Brain microvascular endothelial cell (primary cell): Measurements from ENCODE around the gene UBA52.

Source experiments
- DNase-seq: peaks from one replicate; pipeline ENCODE4 v3.0.0-alpha.2; 2020
- H3K27ac ChIP-seq: fragments of 250-450 bp; sonication (Bioruptor Pico); 2 replicates; pipeline ENCODE4 v1.5.1; 2020; ENCODE audit warnings: mild to moderate bottlenecking, moderate library complexity
- H3K27me3 ChIP-seq: fragments of 250-450 bp; sonication (Bioruptor Pico); replicated peaks from 2 replicates; pipeline ENCODE4 v1.5.1; 2020; ENCODE audit warnings: mild to moderate bottlenecking
- H3K36me3 ChIP-seq: fragments of 250-450 bp; sonication (Bioruptor Pico); replicated peaks from 2 replicates; pipeline ENCODE4 v1.5.1; 2020; ENCODE audit warnings: mild to moderate bottlenecking
- H3K4me3 ChIP-seq: 2 replicates; pipeline ENCODE4 v1.5.1; 2011; ENCODE audit warnings: low read depth, mild to moderate bottlenecking, control low read depth, low read length, moderate library complexity
- in situ Hi-C: cut with HindIII; loops from 2 replicates; pipeline ENCODE4 v1.10.0; 2017; ENCODE audit warnings: low sequenced_read_pairs, low pct_ligation_motif_present
- TF ChIP-seq, protein P1 (sequence below): IDR thresholded peaks from 2 replicates; pipeline ENCODE4 v1.5.1; 2011; ENCODE audit warnings: low read depth, mild to moderate bottlenecking, moderate library complexity, low read length, control low read depth, inconsistent platforms; ENCODE audit errors: missing control alignments

The UBA52 gene

DNA sequence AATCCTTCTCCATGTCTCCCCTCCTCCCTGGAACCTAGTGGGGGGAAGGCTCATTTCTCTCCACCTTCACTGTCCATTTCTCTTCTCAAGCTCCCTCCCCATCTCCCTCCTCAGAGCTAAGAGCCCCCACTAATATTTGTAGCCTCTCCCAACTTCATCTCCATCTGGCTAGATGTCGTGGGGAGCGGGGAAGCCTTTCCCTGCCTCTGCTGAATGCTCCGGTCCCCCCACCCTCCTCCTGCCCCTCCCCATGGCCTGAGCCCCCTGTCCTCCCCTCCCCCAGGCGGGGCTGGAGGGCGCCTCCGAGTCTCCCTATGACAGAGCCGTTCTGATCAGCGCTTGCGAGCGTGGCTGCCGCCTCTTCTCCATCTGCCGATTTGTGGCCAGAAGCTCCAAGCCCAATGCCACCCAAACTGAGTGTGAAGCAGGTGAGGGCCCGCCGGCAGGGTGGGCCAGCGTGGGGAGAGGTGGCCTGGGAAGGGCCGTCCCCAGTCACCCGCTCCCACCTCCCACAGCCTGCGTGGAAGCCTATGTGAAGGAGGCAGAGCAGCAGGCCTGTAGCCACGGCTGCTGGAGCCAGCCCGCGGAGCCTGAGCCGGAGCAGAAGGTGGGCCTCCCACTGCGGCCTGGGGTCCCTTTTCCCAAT is 42.1 kb downstream of the UBA52 start:
- TF ChIP-seq, protein P1, sequence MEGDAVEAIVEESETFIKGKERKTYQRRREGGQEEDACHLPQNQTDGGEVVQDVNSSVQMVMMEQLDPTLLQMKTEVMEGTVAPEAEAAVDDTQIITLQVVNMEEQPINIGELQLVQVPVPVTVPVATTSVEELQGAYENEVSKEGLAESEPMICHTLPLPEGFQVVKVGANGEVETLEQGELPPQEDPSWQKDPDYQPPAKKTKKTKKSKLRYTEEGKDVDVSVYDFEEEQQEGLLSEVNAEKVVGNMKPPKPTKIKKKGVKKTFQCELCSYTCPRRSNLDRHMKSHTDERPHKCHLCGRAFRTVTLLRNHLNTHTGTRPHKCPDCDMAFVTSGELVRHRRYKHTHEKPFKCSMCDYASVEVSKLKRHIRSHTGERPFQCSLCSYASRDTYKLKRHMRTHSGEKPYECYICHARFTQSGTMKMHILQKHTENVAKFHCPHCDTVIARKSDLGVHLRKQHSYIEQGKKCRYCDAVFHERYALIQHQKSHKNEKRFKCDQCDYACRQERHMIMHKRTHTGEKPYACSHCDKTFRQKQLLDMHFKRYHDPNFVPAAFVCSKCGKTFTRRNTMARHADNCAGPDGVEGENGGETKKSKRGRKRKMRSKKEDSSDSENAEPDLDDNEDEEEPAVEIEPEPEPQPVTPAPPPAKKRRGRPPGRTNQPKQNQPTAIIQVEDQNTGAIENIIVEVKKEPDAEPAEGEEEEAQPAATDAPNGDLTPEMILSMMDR = no peak
- in situ Hi-C loops = no loop called here

DNA sequence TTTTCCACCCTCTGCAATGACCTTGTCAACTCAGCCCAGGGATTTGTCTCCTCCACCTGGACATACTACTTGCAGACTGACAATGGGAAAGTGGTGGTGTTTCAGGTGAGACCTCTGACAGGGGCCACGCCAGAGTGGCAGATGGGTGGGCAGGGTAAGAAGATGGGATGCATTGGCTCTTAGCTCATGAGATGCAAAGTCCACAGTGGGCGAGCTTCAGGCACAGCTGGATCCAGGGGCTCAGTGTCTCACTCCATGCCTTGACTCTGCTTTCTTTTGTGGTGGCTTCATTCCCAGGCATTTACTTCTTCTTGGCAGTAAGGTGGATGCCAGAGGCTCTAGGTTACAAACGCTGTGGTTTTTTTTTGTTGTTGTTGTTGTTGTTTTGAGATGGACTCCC is 44.4 kb downstream of the UBA52 start:
- in situ Hi-C loops = no loop called here
- Histone ChIP-seq H3K36me3 (no peaks in the 10 kb centered on the region), H3K4me3 (no peak overlapping the region), H3K27me3 (peaks cover 41% of the 10 kb centered on the region), H3K27ac (no peak overlapping the region)
- TF ChIP-seq, protein P1 = no peak
- DNase-seq = no peak

More for the DNA sequence above, 42.1 kb downstream of the UBA52 start:
- H3K4me3 ChIP-seq = no peak overlapping the region
- H3K36me3 ChIP-seq = no peaks in the 10 kb centered on the region
- H3K27me3 ChIP-seq = peaks cover 64% of the 10 kb centered on the region
- DNase-seq = no peak
- H3K27ac ChIP-seq = no peak overlapping the region

DNA sequence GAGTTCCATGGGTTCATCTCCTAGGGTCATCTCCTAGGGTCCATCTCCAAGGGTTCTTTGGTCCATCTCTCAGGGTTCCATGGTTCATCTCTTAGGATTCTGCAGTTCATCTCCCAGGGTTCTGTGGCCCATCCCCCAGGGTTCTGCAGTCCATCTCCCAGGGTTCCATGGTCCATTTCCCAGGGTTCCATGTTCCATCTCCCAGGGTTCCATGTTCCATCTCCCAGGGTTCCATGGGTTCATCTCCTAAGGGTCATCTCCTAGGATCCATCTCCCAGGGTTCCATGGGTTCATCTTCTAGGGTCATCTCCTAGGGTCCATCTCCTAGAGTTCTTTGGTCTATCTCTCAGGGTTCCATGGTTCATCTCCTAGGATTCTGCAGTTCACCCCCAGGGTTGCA is 45.9 kb downstream of the UBA52 start:
- in situ Hi-C loops = no loop called here
- Histone ChIP-seq H3K36me3 (no peaks in the 10 kb centered on the region), H3K27ac (no peak overlapping the region), H3K4me3 (no peak overlapping the region), H3K27me3 (peaks cover 27% of the 10 kb centered on the region)
- no peak for DNase-seq
- TF ChIP-seq, protein P1 = no peak

DNA sequence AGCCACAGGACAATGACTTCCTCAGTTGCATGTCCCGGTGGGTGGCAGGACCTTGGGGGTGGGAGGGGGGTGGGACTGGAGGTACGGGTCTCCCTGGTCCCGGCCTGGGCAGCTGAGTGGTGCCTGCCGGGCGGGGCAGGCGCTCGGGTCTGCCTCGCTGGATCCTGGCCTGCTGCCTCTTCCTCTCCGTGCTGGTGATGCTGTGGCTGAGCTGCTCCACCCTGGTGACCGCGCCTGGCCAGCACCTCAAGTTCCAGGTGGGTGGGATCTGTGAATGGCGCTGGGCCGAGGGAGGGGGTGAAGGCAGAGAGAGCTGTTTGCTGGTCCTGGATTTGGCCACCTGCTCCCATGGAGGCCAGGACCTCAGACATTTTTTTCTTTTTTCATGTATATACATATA is 46.6 kb downstream of the UBA52 start:
- TF ChIP-seq, protein P1 = no peak
- Histone ChIP-seq H3K4me3 (no peak overlapping the region), H3K36me3 (no peaks in the 10 kb centered on the region), H3K27me3 (peaks cover 21% of the 10 kb centered on the region), H3K27ac (no peak overlapping the region)
- in situ Hi-C loops = no loop called here
- no peak for DNase-seq

DNA sequence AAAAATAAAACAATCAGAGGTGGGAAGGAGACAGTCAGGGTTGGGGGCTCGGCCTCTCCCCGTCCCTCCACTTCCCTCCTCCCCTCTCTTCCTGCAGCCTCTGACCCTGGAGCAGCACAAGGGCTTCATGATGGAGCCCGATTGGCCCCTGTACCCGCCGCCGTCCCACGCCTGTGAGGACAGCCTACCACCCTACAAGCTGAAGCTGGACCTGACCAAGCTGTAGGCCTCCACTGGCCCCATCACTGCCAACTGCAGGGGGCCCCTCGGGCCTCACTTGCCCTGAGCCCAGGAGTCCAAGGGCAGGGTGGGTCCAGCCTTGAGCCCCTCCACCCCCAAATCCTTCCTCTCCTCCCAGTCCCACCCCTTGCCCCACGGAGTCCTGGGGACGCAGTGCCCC is 48.7 kb downstream of the UBA52 start:
- Histone ChIP-seq H3K4me3 (no peak overlapping the region), H3K27me3 (peaks cover 2% of the 10 kb centered on the region), H3K36me3 (no peaks in the 10 kb centered on the region), H3K27ac (no peak overlapping the region)
- TF ChIP-seq, protein P1 = no peak
- DNase-seq = no peak
- in situ Hi-C loops = no loop called here

DNA sequence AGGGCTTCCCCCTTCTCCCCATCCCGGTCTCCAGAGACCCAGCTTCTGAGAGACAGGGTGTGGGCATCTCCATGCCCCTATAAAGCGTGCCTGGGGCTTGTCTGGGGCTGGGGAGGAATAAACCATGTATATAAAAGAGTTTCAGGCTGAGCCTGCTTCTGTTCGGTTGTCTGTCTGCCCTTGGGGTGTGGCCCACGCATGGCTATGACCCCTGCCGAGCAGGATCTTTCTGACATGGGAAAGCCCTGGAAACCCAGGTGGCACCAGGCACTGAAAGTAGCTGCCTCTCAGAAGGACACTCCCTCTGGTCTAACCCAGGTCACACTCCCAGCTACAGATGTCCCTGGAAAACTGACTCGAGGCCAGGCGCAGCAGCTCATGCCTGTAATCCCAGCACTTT is 49.2 kb downstream of the UBA52 start:
- no peak for DNase-seq
- H3K27me3 ChIP-seq = no peaks in the 10 kb centered on the region
- in situ Hi-C loops = no loop called here
- no peak overlapping the region for H3K4me3 ChIP-seq
- TF ChIP-seq, protein P1 = no peak
- no peak overlapping the region for H3K27ac ChIP-seq
- no peaks in the 10 kb centered on the region for H3K36me3 ChIP-seq
